LNCaP clone FGC (cell line): ENCODE measurements around the gene GRIK4.
A peak's percentile ranks its signal among the peaks of the same experiment; 100 is the strongest.

ENCODE experiments used
- DNase-seq: peaks from one replicate; pipeline ENCODE4 v3.0.0-alpha.2; 2011; ENCODE audit warnings: low read depth
- H3K4me3 ChIP-seq: 2 replicates; pipeline ENCODE4 v1.5.1; 2011; ENCODE audit warnings: mild to moderate bottlenecking, low read depth, low read length, control low read depth
- TF ChIP-seq, protein P1 (sequence below): IDR thresholded peaks from 2 replicates; pipeline ENCODE4 v1.5.1; 2012; ENCODE audit warnings: mild to moderate bottlenecking; ENCODE audit not compliant: control insufficient read depth, insufficient read depth; ENCODE audit errors: extremely low read depth

Gene GRIK4

DNA sequence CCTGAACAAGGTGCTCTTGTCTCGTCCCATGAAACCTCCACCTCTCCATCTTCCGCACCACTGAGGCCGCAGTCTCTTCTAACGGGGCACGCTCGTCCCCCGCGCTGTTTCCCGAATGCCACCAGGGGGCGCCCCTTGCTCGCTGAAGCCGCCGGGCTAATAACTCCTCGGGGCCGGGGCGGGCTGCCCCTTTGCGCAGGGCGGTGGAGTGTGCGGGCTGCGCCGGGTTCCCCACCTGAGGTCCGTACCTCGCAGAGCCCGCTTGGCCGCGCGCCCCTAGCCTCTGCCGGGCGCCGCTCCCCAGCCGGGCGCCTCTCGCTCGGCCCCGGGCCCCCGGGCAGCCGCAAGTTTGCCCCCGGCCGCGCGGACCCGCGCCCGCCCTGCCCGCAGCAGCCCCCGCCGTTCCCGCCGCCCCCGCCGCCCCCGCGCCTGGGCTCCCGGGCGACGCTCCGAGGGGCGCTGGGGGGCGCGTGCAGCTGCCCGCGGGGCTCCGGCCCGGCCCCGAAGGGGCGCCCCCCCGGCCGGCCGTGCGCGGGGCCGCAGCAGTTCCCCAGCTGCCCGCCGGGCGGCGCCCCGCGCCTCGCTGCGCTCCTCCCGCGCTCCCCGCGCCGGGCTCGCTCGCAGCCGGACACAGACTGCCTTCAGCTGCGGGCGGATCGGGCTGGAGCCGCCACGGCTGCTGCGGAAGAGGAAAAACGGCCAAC is at the start of gene GRIK4:
TSS of gene GRIK4 (plus strand) at position 633 of the 704 bp plus-strand sequence. CDS start 148,571 bp downstream, outside the sequence.
- no peak for DNase-seq
- TF ChIP-seq, protein P1, sequence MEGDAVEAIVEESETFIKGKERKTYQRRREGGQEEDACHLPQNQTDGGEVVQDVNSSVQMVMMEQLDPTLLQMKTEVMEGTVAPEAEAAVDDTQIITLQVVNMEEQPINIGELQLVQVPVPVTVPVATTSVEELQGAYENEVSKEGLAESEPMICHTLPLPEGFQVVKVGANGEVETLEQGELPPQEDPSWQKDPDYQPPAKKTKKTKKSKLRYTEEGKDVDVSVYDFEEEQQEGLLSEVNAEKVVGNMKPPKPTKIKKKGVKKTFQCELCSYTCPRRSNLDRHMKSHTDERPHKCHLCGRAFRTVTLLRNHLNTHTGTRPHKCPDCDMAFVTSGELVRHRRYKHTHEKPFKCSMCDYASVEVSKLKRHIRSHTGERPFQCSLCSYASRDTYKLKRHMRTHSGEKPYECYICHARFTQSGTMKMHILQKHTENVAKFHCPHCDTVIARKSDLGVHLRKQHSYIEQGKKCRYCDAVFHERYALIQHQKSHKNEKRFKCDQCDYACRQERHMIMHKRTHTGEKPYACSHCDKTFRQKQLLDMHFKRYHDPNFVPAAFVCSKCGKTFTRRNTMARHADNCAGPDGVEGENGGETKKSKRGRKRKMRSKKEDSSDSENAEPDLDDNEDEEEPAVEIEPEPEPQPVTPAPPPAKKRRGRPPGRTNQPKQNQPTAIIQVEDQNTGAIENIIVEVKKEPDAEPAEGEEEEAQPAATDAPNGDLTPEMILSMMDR: peak; percentile 97
- H3K4me3 ChIP-seq: peak within 1 kb of the TSS; percentile 23; the same call in 1 of the 2 replicates

GRCh38 chr11:120462825-120463224 is 48.7 kb upstream of the GRIK4 start:
- DNase-seq: no peak
- no peak overlapping the region for H3K4me3 ChIP-seq
- TF ChIP-seq, protein P1: no peak

GRCh38 chr11:120465921-120466534 is 45.5 kb upstream of the GRIK4 start:
- DNase-seq: no peak
- no peak overlapping the region for H3K4me3 ChIP-seq
- TF ChIP-seq, protein P1: no peak

DNA sequence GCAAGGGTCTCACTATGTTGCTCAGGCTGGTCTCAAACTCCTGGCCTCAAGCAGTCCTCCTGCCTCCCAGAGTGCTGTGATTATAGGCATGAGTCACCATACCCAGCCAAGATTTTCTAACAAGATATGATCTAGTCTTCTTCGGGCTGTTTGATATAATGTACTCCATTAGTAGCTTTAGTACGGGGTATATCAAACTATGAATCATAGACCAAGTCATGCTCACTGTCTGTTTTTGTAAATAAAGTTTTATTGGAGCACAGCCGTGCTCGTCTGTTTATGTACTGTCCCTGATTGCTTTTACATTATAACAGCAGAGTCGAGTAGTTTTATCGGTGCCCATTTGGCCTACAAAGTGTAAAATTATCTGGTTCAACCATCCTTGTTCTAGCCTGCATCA is 43.9 kb upstream of the GRIK4 start:
- TF ChIP-seq, protein P1: no peak
- DNase-seq: peak; percentile 37
- no peak overlapping the region for H3K4me3 ChIP-seq

DNA sequence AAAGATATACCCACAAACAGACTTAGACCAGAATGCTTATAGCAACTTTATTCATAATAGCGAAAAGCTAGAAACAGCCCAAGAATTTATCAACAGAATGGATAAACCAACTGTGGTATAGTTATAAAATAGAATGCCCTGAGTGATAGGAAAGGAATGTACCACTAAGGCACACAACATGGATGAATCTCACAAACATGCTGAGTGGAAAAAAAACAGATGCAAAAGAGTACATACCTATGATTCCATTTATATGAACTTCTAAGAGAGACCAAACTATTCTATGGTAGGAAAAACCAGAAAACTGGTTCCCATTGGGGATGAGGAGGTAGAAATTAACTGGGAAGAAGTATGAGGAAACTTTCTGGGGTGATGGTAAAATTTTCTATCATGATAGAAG is 40.4 kb upstream of the GRIK4 start:
- DNase-seq: no peak
- TF ChIP-seq, protein P1: no peak
- H3K4me3 ChIP-seq: no peak overlapping the region

GRCh38 chr11:120471994-120472393 is 39.6 kb upstream of the GRIK4 start:
- H3K4me3 ChIP-seq: no peak overlapping the region
- no peak for DNase-seq
- TF ChIP-seq, protein P1: no peak

- DNase-seq: no peak
- no peak overlapping the region for H3K4me3 ChIP-seq
- TF ChIP-seq, protein P1: no peak
These were observed 38.0 kb upstream of the GRIK4 start for GRCh38 chr11:120473503-120473902.
